Measurements from ENCODE around the gene AGPAT4.

- no peak for TF ChIP-seq GATA2 (IDR thresholded peaks at IDR 0.05; ENCODE audit: low read depth, low read length)
- TF ChIP-seq GATA3 (IDR thresholded peaks at IDR 0.05; ENCODE audit: low read depth, low read length) = no peak
These were observed 119.0 kb downstream of the AGPAT4 start for GRCh38 chr6:161154796-161155335.
